Prostate gland (tissue), 2 donors: Measurements from ENCODE around the gene TRPV5. TPM values are rescaled to one million over a fixed set of nuclear protein-coding genes. Genes with fewer than 3 reads are reported as not detected.

Experiments
- DNase-seq: peaks from one replicate; pipeline ENCODE4 v3.0.0-alpha.2; 2019; ENCODE audit warnings: low spot score
- H3K27ac ChIP-seq, 2 donors: fragments of 200-600 bp; sonication (generic); 2 replicates each; pipeline ENCODE4 v1.5.1; 2017 to 2019
- H3K27me3 ChIP-seq: fragments of 200-600 bp; sonication (generic); replicated peaks from 2 replicates; pipeline ENCODE4 v1.5.1; 2019; ENCODE audit not compliant: insufficient read depth
- H3K36me3 ChIP-seq, 2 donors: fragments of 200-600 bp; sonication (generic); 1 replicate in 1 of 2; 2 replicates in 1 of 2; pipeline versions ENCODE4 v1.5.1 to v1.8.1; 2017 to 2019
- H3K4me1 ChIP-seq: fragments of 200-600 bp; sonication (generic); replicated peaks from 2 replicates; pipeline ENCODE4 v1.5.1; 2019
- H3K4me3 ChIP-seq, 2 donors: fragments of 200-600 bp; sonication (generic); 2 replicates each; pipeline ENCODE4 v1.5.1; 2017 to 2019
- H3K9me3 ChIP-seq: fragments of 200-600 bp; sonication (generic); 2 replicates; pipeline ENCODE4 v1.5.1; 2017
- CTCF ChIP-seq, 4 experiments: fragments of 200-600 bp in 2 of 4; fragments of 450-650 bp in 2 of 4; sonication (generic) in 2 of 4; IDR thresholded peaks; 1 replicate in 3 of 4; 2 replicates in 1 of 4; pipeline ENCODE4 v1.5.1; 2016 to 2019; ENCODE audit warnings: antibody characterized with exemption in 4 of 4, mild to moderate bottlenecking in 2 of 4, moderate library complexity in 2 of 4
- POLR2A ChIP-seq: fragments of 450-650 bp; IDR thresholded peaks from one replicate; pipeline ENCODE4 v1.6.1; 2016; ENCODE audit warnings: antibody characterized with exemption, mild to moderate bottlenecking
- POLR2AphosphoS5 ChIP-seq: sonication (generic); formaldehyde crosslinking; IDR thresholded peaks from one replicate; pipeline ENCODE4 v1.6.1; 2017; ENCODE audit warnings: antibody characterized with exemption
- WGBS: methylation state at CpG from one replicate; pipeline ENCODE4 v1.1.5; 2018; 5-methylcytosine and 5-hydroxymethylcytosine counted together
- intact Hi-C: fragments of 100-400 bp; cut with DNase I; formaldehyde crosslinking; loops from one replicate; pipeline ENCODE4 v1.14.2; 2022
- total RNA-seq, 2 donors: library from RNA; depleted of rRNA; stranded (reverse); fragments of >200 nt; gene quantifications; one replicate each; pipeline ENCODE4 v1.1.0, GENCODE V29; 2016

TRPV5 gene
- total RNA-seq, 2 donors from 2014 or later: not detected

- intact Hi-C loops: no loop called here
- no peak for DNase-seq
- Histone ChIP-seq H3K4me3 (no peak overlapping the region), H3K27me3 (no peaks in the 10 kb centered on the region), H3K27ac (no peak overlapping the region), H3K9me3 (no peaks in the 10 kb centered on the region), H3K4me1 (no peaks in the 10 kb centered on the region), H3K36me3 (no peaks in the 10 kb centered on the region)
- TF ChIP-seq POLR2A (no peak), CTCF (IDR thresholded peaks at IDR 0.05) (no peak), POLR2AphosphoS5 (no peak)
- WGBS: 90% methylated on average over 6 of the region's 6 CpGs
These were observed 9.2 kb upstream of the TRPV5 start for GRCh38 chr7:142942746-142943145.

DNA sequence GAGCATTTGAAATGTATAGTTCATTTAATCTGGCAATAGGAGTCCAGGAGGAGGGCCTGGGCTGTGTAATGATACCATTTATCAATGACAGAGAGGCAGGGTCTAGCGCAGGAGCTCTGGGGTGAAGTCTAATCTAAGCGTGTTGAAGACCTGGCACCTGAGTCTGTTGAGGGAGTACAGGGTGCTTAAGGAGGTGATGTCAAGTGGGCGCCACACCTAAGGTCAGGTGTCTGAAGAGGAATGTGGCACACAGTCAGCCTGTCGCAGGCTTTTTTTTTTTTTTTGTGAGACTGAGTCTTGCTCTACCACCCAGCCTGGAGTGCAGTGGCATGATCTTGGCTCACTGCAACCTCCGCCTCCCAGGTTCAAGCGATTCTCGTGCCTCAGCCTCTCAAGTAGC is 8.0 kb upstream of the TRPV5 start:
- intact Hi-C loops: no loop called here
- Histone ChIP-seq H3K27ac (no peak overlapping the region), H3K36me3 (no peaks in the 10 kb centered on the region), H3K4me3 (no peak overlapping the region), H3K4me1 (no peaks in the 10 kb centered on the region), H3K9me3 (no peaks in the 10 kb centered on the region), H3K27me3 (no peaks in the 10 kb centered on the region)
- WGBS: 94% methylated on average over 7 of the region's 7 CpGs
- TF ChIP-seq POLR2A: no peak
- no peak for TF ChIP-seq CTCF (IDR thresholded peaks at IDR 0.05)
- no peak for TF ChIP-seq POLR2AphosphoS5
- DNase-seq: no peak

DNA sequence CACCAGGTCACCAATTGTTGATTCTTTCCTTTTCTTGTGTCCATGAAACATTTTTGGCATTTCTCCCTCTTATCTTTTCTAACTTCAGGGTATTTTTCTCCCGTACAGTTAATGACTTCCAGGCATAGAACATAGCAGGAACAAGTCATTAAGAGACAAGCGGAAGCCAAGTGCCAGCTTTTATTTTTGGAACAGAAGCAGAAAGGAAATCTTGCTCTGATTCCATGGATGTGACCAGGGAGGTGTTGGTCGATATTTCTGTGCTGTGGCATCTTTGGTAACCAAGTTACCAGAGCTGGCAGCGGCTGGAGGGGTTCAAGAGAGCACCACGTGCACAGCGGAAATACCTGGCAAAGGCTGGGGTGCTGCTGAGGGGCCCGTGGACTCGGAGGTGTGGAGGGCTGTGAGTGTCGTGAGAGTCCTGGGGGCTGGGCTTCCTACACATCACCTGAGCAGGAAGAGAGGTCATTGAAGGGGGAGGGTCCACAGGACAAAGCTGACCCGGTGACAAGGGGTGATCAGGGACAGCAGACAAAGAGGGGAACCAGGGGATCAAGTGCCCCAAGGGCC is 7.5 kb upstream of the TRPV5 start:
- Histone ChIP-seq H3K4me1 (no peaks in the 10 kb centered on the region), H3K36me3 (no peaks in the 10 kb centered on the region), H3K27me3 (no peaks in the 10 kb centered on the region), H3K27ac (no peak overlapping the region), H3K4me3 (no peak overlapping the region), H3K9me3 (no peaks in the 10 kb centered on the region)
- no peak for DNase-seq
- TF ChIP-seq POLR2A (no peak), POLR2AphosphoS5 (no peak), CTCF (IDR thresholded peaks at IDR 0.05) (no peak)
- intact Hi-C loops: no loop called here
- 61% methylated on average over 10 of the region's 10 CpGs for WGBS

- peak; percentile 40 for DNase-seq
These were observed 5.8 kb upstream of the TRPV5 start, which contains the start of gene LLCFC1 for GRCh38 chr7:142939226-142939910. Gene LLCFC1, plus strand, starts transcription at chr7:142939484. Its CDS starts 138 bp downstream, at chr7:142939622.

More at GRCh38 chr7:142939226-142939910, 5.8 kb upstream of the TRPV5 start, which contains the start of gene LLCFC1:
- H3K9me3 ChIP-seq: no peaks in the 10 kb centered on the region
- 73% methylated on average over 10 of the region's 10 CpGs for WGBS
- intact Hi-C loops: no loop called here
- TF ChIP-seq CTCF (IDR thresholded peaks at IDR 0.05): peak in 3 of 4 experiments; percentile 36 to 56 (median 37)
- TF ChIP-seq POLR2AphosphoS5: peak; percentile 18
- TF ChIP-seq POLR2A: no peak
- no peak within 1 kb of the TSS for H3K27ac ChIP-seq
- no peak within 1 kb of the TSS for H3K4me3 ChIP-seq
- H3K27me3 ChIP-seq: no peaks in the 10 kb centered on the region
- H3K4me1 ChIP-seq: no peaks in the 10 kb centered on the region
- H3K36me3 ChIP-seq: no peaks in the 10 kb centered on the region
